ENCODE measurements around the gene ACP3.

DNA sequence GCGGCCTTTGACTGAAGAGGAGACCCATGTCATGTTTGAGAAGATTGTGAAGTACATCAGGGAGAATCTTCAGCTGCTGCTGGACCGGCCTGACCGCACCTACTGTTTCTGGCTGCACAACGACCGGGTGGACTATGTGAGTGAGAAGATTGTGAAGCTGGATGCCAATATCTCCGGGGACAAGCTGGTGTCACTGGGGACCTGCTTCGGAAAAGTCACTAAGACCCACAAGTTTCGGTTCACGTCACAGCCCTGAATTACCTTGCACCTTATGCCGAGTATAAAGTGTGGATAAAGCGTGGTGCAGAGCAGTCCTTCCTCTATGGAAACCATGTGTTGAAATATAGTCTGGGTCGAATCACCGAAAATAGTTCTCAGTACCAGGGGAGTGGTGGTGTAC lies 84.0 kb downstream of the ACP3 start:
- TF ChIP-seq, protein P1, sequence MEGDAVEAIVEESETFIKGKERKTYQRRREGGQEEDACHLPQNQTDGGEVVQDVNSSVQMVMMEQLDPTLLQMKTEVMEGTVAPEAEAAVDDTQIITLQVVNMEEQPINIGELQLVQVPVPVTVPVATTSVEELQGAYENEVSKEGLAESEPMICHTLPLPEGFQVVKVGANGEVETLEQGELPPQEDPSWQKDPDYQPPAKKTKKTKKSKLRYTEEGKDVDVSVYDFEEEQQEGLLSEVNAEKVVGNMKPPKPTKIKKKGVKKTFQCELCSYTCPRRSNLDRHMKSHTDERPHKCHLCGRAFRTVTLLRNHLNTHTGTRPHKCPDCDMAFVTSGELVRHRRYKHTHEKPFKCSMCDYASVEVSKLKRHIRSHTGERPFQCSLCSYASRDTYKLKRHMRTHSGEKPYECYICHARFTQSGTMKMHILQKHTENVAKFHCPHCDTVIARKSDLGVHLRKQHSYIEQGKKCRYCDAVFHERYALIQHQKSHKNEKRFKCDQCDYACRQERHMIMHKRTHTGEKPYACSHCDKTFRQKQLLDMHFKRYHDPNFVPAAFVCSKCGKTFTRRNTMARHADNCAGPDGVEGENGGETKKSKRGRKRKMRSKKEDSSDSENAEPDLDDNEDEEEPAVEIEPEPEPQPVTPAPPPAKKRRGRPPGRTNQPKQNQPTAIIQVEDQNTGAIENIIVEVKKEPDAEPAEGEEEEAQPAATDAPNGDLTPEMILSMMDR (IDR thresholded peaks at IDR 0.05; ENCODE audit: insufficient read depth, low read depth, low read length) = no peak
- no peak for TF ChIP-seq EZH2 (IDR thresholded peaks at IDR 0.05; ENCODE audit: insufficient read depth, low read length)
